Thyroid gland (tissue), 4 donors: ENCODE data around the gene TAC4. TPM values are rescaled to one million over a fixed set of nuclear protein-coding genes. Genes with fewer than 3 reads are reported as not detected.
A peak's percentile ranks its signal among the peaks of the same experiment; 100 is the strongest.

Source experiments
- DNase-seq, 2 donors: peaks; one replicate each; pipeline ENCODE4 v3.0.0-alpha.2; 2019
- H3K27ac ChIP-seq, 3 donors: fragments of 200-600 bp; sonication (generic); 1 replicate in 2 of 3; 2 replicates in 1 of 3; pipeline ENCODE4 v1.5.1; 2016 to 2019; ENCODE audit warnings: mild to moderate bottlenecking in 1 of 3, moderate library complexity in 1 of 3
- H3K27me3 ChIP-seq: fragments of 200-600 bp; sonication (generic); one replicate; pipeline ENCODE4 v1.5.1; 2019
- H3K36me3 ChIP-seq, 2 donors: fragments of 200-600 bp; sonication (generic); one replicate each; pipeline ENCODE4 v1.5.1; 2016 to 2019
- H3K4me1 ChIP-seq, 2 donors: fragments of 200-600 bp; sonication (generic); one replicate each; pipeline ENCODE4 v1.5.1; 2017 to 2019
- H3K4me3 ChIP-seq, 3 donors: fragments of 200-600 bp; sonication (generic); replicated peaks in 1 of 3; 1 replicate in 2 of 3; 2 replicates in 1 of 3; pipeline ENCODE4 v1.5.1; 2016; ENCODE audit warnings: mild to moderate bottlenecking in 1 of 3
- H3K9me3 ChIP-seq: fragments of 200-600 bp; sonication (generic); one replicate; pipeline ENCODE4 v1.5.1; 2017
- POLR2A ChIP-seq, 2 donors: fragments of 450-650 bp; IDR thresholded peaks; one replicate each; pipeline ENCODE4 v1.6.1; 2017; ENCODE audit warnings: antibody characterized with exemption in 2 of 2, mild to moderate bottlenecking in 2 of 2, moderate library complexity in 1 of 2
- WGBS, 2 donors: methylation state at CpG; one replicate each; pipeline ENCODE4 v1.1.5; 2017; 5-methylcytosine and 5-hydroxymethylcytosine counted together
- intact Hi-C: fragments of 100-400 bp; cut with DNase I; formaldehyde crosslinking; loops from one replicate; pipeline ENCODE4 v1.15.1; 2023
- total RNA-seq, 4 donors: library from RNA; depleted of rRNA; stranded (reverse); fragments of >200 nt; gene quantifications; one replicate each; pipeline ENCODE4 v1.2.3, GENCODE V29; 2016
- TF ChIP-seq, protein P1 (sequence below), 6 experiments: fragments of 200-600 bp in 3 of 6; fragments of 450-650 bp in 3 of 6; sonication (generic) in 3 of 6; IDR thresholded peaks; one replicate each; pipeline ENCODE4 v1.5.1; 2016 to 2019; ENCODE audit warnings: antibody characterized with exemption in 6 of 6, mild to moderate bottlenecking in 2 of 6, inconsistent platforms in 1 of 6, moderate library complexity in 1 of 6

TAC4 gene
- total RNA-seq, 4 donors from 2014 or later: not detected

DNA sequence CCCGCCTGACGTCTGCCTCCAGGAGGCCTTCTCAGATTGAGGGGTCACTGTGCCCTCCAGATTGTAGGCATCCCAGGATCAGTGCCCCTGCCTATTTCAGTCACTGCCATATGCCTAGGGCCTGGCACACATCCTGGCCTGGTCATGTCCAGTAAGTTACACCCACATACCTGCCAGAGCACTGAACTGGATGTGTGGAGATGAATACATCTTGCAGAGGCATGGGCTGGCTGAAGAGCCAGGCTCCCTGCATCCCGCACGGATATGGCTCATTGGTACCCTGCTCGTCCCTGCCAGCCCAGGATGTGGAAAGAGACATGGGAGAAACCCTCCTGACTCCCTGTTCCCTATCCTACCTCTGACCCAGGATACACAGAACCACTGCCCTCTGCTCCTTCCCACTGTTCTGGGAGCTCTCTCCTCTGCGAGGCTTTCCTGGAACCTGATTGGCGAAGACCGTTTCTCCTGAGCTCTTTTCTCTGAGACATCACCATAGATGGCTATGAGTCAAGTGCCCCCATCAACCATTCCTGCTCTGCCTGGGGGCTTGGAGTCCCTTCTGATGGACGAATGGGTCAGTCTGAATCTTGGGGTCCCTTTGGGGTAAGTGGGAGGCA lies 40.0 kb upstream of the TAC4 start:
- H3K9me3 ChIP-seq: no peaks in the 10 kb centered on the region
- intact Hi-C loops: no loop called here
- DNase-seq: peak; percentile 63 to 69
- 66 to 70% methylated on average over 6 to 9 of the region's 9 CpGs for WGBS, 2 donors
- TF ChIP-seq, protein P1, sequence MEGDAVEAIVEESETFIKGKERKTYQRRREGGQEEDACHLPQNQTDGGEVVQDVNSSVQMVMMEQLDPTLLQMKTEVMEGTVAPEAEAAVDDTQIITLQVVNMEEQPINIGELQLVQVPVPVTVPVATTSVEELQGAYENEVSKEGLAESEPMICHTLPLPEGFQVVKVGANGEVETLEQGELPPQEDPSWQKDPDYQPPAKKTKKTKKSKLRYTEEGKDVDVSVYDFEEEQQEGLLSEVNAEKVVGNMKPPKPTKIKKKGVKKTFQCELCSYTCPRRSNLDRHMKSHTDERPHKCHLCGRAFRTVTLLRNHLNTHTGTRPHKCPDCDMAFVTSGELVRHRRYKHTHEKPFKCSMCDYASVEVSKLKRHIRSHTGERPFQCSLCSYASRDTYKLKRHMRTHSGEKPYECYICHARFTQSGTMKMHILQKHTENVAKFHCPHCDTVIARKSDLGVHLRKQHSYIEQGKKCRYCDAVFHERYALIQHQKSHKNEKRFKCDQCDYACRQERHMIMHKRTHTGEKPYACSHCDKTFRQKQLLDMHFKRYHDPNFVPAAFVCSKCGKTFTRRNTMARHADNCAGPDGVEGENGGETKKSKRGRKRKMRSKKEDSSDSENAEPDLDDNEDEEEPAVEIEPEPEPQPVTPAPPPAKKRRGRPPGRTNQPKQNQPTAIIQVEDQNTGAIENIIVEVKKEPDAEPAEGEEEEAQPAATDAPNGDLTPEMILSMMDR (IDR thresholded peaks at IDR 0.05): no peak
- TF ChIP-seq POLR2A (IDR thresholded peaks at IDR 0.05): no peak
- H3K27me3 ChIP-seq: no peaks in the 10 kb centered on the region
- no peak overlapping the region for H3K4me3 ChIP-seq
- peaks cover 19 to 31% of the 10 kb centered on the region in 2 donors for H3K4me1 ChIP-seq
- H3K27ac ChIP-seq: peak overlapping the region; percentile 81 to 91 (median 90)
- no peaks in the 10 kb centered on the region for H3K36me3 ChIP-seq

DNA sequence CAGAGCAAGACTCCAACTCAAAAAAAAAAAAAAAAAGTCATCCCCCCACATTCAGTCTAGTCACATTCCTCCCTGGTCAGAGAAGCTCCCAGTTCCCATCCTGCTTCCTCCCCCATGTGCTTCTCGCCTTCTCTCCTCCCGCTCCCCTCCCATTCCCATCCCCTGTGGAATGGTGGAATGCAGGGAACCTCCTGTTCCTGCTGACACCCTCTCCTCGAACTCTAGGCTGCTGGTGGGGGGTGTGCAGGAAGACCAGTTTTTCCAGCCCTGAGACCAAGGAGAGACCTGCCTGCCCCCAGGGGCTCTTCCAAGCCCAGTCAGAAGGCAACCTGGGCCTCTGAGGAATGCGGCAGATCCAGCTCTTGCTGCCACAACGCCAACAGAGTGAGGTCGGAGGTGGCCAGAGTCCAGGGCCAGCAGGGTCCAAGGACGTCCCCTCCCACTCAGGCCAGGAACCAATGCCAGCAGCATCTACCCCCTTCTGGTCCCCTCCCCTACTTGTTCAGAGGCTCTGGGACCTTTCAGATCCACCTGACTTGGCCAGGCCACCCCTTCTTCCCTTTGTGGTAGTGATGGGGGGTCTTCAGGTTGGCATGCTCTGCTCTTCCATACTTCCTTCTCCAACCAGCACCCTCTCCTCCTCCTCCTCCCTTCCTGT lies 39.3 kb upstream of the TAC4 start:
- peak in 1 of 2 donors; percentile 48 for TF ChIP-seq POLR2A (IDR thresholded peaks at IDR 0.05)
- TF ChIP-seq, protein P1 (IDR thresholded peaks at IDR 0.05): no peak
- peak overlapping the region; percentile 81 to 91 (median 90) for H3K27ac ChIP-seq
- no peak overlapping the region for H3K4me3 ChIP-seq
- peaks cover 18 to 31% of the 10 kb centered on the region in 2 donors for H3K4me1 ChIP-seq
- intact Hi-C loops: no loop called here
- no peaks in the 10 kb centered on the region for H3K27me3 ChIP-seq
- WGBS, 2 donors: 17 to 37% methylated on average over 5 to 7 of the region's 7 CpGs
- peak; percentile 96 to 98 for DNase-seq
- no peaks in the 10 kb centered on the region for H3K9me3 ChIP-seq
- H3K36me3 ChIP-seq: no peaks in the 10 kb centered on the region

DNA sequence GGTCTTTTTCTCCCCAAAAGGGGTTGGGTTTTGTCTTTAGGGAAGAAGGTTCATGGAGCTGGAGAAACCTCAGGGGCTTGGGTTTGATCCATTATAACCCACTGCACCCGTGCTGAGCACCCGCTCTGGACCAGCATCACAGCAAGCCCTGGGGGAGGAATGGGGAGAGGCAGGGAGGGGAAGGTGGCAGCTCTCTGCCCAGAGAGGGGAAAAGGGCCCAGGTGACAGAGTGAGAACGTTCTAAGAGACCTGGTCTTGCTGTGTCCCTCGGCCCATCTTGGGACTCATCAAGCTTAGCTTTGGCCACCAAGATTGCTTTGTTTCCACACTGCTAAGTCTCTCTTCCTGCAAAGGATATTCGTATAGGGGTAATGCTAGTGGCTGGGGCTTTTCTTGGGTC lies 38.2 kb upstream of the TAC4 start:
- TF ChIP-seq, protein P1 (IDR thresholded peaks at IDR 0.05): no peak
- no peak for TF ChIP-seq POLR2A (IDR thresholded peaks at IDR 0.05)

DNA sequence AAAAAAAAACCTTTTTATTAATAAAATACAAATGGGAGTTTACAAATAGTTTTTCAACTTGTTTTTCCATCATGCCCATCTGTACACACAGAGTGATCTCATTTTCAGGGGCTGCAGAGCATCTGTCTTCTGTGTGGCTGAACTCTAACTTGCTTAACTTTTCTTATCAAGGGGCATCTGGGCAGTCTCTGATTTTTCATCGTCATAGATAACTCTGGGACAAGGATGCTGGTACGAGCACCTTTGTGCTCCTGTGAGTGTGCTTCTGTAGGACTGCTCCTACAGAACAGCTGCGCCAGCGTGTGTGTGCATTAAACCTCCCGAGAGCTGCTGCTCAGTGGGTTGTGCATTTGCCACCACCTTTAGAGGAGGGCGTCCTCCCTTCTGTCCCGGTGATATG lies 34.6 kb upstream of the TAC4 start:
- peaks cover 12 to 24% of the 10 kb centered on the region in 2 donors for H3K4me1 ChIP-seq
- no peaks in the 10 kb centered on the region for H3K36me3 ChIP-seq
- no peaks in the 10 kb centered on the region for H3K27me3 ChIP-seq
- no peaks in the 10 kb centered on the region for H3K9me3 ChIP-seq
- no peak for DNase-seq
- no peak for TF ChIP-seq POLR2A (IDR thresholded peaks at IDR 0.05)
- TF ChIP-seq, protein P1 (IDR thresholded peaks at IDR 0.05): no peak
- H3K4me3 ChIP-seq: no peak overlapping the region
- H3K27ac ChIP-seq: no peak overlapping the region
- intact Hi-C loops: loop anchor here (5.0 kb wide), 2 partner anchors 70 to 115 kb away; partner anchors contain the start of gene DLX3
- WGBS, 2 donors: 66% methylated on average over 5 to 7 of the region's 7 CpGs

More for the DNA sequence above, 38.2 kb upstream of the TAC4 start:
- no peak for DNase-seq
- no peak overlapping the region for H3K4me3 ChIP-seq
- H3K9me3 ChIP-seq: no peaks in the 10 kb centered on the region
- no peaks in the 10 kb centered on the region for H3K36me3 ChIP-seq
- 79 to 92% methylated on average over 5 of the region's 5 CpGs for WGBS, 2 donors
- H3K27ac ChIP-seq: peak overlapping the region; percentile 77 to 91 (median 90)
- H3K27me3 ChIP-seq: no peaks in the 10 kb centered on the region
- peaks cover 18 to 31% of the 10 kb centered on the region in 2 donors for H3K4me1 ChIP-seq
- intact Hi-C loops: no loop called here

DNA sequence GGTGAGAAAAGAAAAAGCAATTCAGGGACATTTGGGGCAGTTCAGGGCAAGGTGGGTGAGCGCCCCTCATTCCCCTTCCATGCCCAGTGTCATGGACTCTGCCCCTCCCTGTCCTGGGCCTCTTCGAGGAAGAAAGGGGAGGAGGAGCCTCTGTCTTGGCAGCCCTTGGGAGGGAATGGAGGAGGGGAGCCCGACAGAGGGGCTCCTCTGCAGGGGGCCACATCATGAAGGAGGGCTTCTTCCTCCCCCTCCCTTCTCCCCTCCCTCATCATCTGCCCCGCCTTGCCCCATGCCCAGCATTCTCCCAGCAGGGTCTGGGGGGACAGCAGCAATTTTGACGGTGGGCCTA lies 33.2 kb upstream of the TAC4 start:
- TF ChIP-seq, protein P1 (IDR thresholded peaks at IDR 0.05): no peak
- no peak for TF ChIP-seq POLR2A (IDR thresholded peaks at IDR 0.05)
- no peaks in the 10 kb centered on the region for H3K27me3 ChIP-seq
- no peak overlapping the region for H3K27ac ChIP-seq
- 48 to 52% methylated on average over 5 of the region's 5 CpGs for WGBS, 2 donors
- no peaks in the 10 kb centered on the region for H3K36me3 ChIP-seq
- intact Hi-C loops: loop anchor here (5.0 kb wide), 2 partner anchors 71 to 116 kb away; partner anchors contain the start of gene DLX3
- peaks cover 11 to 21% of the 10 kb centered on the region in 2 donors for H3K4me1 ChIP-seq
- no peak overlapping the region for H3K4me3 ChIP-seq
- H3K9me3 ChIP-seq: no peaks in the 10 kb centered on the region
- no peak for DNase-seq
